22Rv1 (cell line): Measurements from ENCODE around the gene GADD45B.
A peak's percentile ranks its signal among the peaks of the same experiment; 100 is the strongest.

ENCODE experiments used
- H3K27ac ChIP-seq: fragments of 450-650 bp; 2 replicates; pipeline ENCODE4 v1.5.1; 2017
- ZFX ChIP-seq: fragments of 450-650 bp; IDR thresholded peaks from 2 replicates; pipeline ENCODE4 v1.6.1; 2017; ENCODE audit warnings: antibody characterized with exemption, borderline replicate concordance
- TF ChIP-seq, protein P1 (sequence below): fragments of 450-650 bp; IDR thresholded peaks from 2 replicates; pipeline ENCODE4 v1.5.1; 2017; ENCODE audit warnings: mild to moderate bottlenecking

Gene GADD45B, protein sequence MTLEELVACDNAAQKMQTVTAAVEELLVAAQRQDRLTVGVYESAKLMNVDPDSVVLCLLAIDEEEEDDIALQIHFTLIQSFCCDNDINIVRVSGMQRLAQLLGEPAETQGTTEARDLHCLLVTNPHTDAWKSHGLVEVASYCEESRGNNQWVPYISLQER

GRCh38 chr19:2475702-2476450, at the start of gene GADD45B:
Gene GADD45B, plus strand, starts transcription at chr19:2476127. Its CDS starts 232 bp downstream, at chr19:2476359.
- TF ChIP-seq ZFX = no peak
- TF ChIP-seq, protein P1, sequence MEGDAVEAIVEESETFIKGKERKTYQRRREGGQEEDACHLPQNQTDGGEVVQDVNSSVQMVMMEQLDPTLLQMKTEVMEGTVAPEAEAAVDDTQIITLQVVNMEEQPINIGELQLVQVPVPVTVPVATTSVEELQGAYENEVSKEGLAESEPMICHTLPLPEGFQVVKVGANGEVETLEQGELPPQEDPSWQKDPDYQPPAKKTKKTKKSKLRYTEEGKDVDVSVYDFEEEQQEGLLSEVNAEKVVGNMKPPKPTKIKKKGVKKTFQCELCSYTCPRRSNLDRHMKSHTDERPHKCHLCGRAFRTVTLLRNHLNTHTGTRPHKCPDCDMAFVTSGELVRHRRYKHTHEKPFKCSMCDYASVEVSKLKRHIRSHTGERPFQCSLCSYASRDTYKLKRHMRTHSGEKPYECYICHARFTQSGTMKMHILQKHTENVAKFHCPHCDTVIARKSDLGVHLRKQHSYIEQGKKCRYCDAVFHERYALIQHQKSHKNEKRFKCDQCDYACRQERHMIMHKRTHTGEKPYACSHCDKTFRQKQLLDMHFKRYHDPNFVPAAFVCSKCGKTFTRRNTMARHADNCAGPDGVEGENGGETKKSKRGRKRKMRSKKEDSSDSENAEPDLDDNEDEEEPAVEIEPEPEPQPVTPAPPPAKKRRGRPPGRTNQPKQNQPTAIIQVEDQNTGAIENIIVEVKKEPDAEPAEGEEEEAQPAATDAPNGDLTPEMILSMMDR = no peak
- peak within 1 kb of the TSS; percentile 81 for H3K27ac ChIP-seq

GRCh38 chr19:2426611-2427428, 49.1 kb upstream of the GADD45B start:
- H3K27ac ChIP-seq = peak overlapping the region; percentile 93
- TF ChIP-seq, protein P1 = no peak
- no peak for TF ChIP-seq ZFX

DNA sequence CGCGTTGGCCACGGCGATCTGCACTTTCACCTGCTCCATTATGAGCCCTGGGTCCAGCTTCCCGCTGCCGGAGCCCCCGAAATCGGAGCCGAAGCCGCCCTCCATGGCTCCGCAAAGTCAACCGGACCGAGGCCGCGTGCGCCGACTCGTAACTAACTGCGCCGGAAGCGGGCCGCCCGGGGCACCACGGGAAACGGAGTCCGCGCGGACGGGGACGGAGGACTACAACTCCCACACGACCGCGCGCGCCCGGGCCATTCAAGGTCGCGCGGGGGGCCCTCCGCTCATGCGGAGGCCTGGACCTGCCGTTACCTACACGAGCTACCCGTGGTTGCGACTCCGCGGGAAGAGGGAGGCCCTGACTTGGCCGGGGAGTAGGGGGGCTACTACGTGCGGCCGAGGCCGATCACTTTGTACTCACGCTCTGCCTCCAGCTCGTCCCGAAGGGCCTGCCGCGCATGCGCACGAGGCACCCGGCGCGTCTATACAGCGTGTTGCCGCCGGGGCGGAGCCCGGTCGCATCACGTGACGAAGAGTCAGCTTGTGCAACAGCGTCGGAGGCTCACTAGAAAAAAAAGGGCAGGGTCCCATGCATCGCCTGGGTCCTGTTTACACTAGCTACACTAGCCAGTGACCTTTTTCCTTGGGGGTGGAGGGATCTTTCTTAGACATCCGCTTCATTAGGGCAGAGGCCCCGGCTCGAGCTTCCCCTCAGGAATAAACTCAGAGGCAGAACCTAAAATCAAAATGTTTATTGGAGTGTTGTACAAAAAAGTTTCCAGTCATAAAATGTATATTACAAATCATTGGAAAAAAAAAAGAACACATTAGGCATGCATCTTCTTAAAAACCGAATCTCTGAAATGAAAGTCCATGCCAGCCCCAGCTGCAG, 48.3 kb upstream of the GADD45B start, which contains the start of gene TIMM13:
Gene TIMM13, minus strand, starts transcription at position 158 of the 892 bp plus-strand sequence. Its CDS starts 53 bp downstream, at position 105.
- TF ChIP-seq, protein P1 = no peak
- TF ChIP-seq ZFX = no peak
- peak within 1 kb of the TSS; percentile 93 for H3K27ac ChIP-seq

GRCh38 chr19:2428321-2428690, 47.6 kb upstream of the GADD45B start:
- TF ChIP-seq, protein P1 = no peak
- TF ChIP-seq ZFX = no peak
- H3K27ac ChIP-seq = peak overlapping the region; percentile 93

- TF ChIP-seq, protein P1 = no peak
- TF ChIP-seq ZFX = no peak
- peak overlapping the region; percentile 93; the same call in 1 of the 2 replicates for H3K27ac ChIP-seq
Observed at GRCh38 chr19:2428756-2429711, 46.9 kb upstream of the GADD45B start.
